PC-3 (cell line): ENCODE results near the gene TPM4. TPM values are rescaled to one million over a fixed set of nuclear protein-coding genes. Genes with fewer than 3 reads are reported as not detected.
A peak's percentile ranks its signal among the peaks of the same experiment; 100 is the strongest.

ENCODE experiments used
- ATAC-seq: fragments of 200-7000 bp; cut with Tn5 transposase; 2 replicates; pipeline ENCODE4 v1.9.1; 2020; ENCODE audit warnings: mild to moderate bottlenecking, moderate library complexity
- BruUV-seq: library from RNA; stranded (reverse); fragments of 400-500 nt; replicated peaks from 2 replicates; lab custom pipeline; 2021; lab: Mats Ljungman, UMichigan
- CTCF ChIA-PET: fragments of 300-600 bp; sonication (Branson Sonifier 250); formaldehyde crosslinking; loops from one replicate; lab custom pipeline; 2022; ENCODE audit warnings: antibody characterized with exemption; lab: Charles Lee
- POLR2A ChIA-PET: fragments of 300-600 bp; sonication (Branson Sonifier 250); formaldehyde crosslinking; loops from one replicate; lab custom pipeline; 2022; ENCODE audit warnings: antibody characterized with exemption; ENCODE audit not compliant: unreplicated experiment; lab: Charles Lee
- DNase-seq: peaks from one replicate; pipeline ENCODE4 v3.0.0-alpha.2; 2015
- H2AFZ ChIP-seq: fragments of 300-600 bp; sonication (generic); 2 replicates; pipeline ENCODE4 v1.6.0; 2016; ENCODE audit warnings: antibody characterized with exemption, low read length
- H3F3A ChIP-seq: fragments of 300-600 bp; sonication (generic); one replicate; pipeline ENCODE4 v1.6.0; 2017; ENCODE audit warnings: antibody characterized with exemption, low read length, control low read depth, mild to moderate bottlenecking; ENCODE audit not compliant: unreplicated experiment
- H3K27ac ChIP-seq: fragments of 300-600 bp; sonication (generic); 2 replicates; pipeline ENCODE4 v1.5.1; 2016; ENCODE audit warnings: mild to moderate bottlenecking, low read length
- H3K27me3 ChIP-seq: fragments of 300-600 bp; sonication (generic); 2 replicates; pipeline ENCODE4 v1.6.1; 2016; ENCODE audit warnings: low read length, mixed read lengths
- H3K36me3 ChIP-seq: fragments of 300-600 bp; sonication (generic); 2 replicates; pipeline ENCODE4 v1.6.1; 2016; ENCODE audit warnings: low read depth, mixed run types, low read length, mixed read lengths
- H3K4me1 ChIP-seq: fragments of 300-600 bp; sonication (generic); 2 replicates; pipeline ENCODE4 v1.5.1; 2016; ENCODE audit warnings: low read length; ENCODE audit not compliant: insufficient read depth
- H3K4me2 ChIP-seq: fragments of 300-600 bp; sonication (generic); 2 replicates; pipeline ENCODE4 v1.6.0; 2016; ENCODE audit warnings: low read length
- H3K4me3 ChIP-seq: fragments of 300-600 bp; sonication (generic); 2 replicates; pipeline ENCODE4 v1.5.1; 2016; ENCODE audit warnings: mild to moderate bottlenecking, low read length, mixed read lengths
- H3K79me2 ChIP-seq: fragments of 300-600 bp; sonication (generic); 2 replicates; pipeline ENCODE4 v1.6.1; 2017; ENCODE audit warnings: low read length, mixed read lengths
- H3K9ac ChIP-seq: fragments of 300-600 bp; sonication (generic); 2 replicates; pipeline ENCODE4 v1.6.0; 2016; ENCODE audit warnings: mild to moderate bottlenecking, low read length
- H3K9me2 ChIP-seq: fragments of 300-600 bp; sonication (generic); replicated peaks from 2 replicates; pipeline ENCODE4 v1.6.1; 2016; ENCODE audit warnings: mixed run types, low read length, mixed read lengths
- H3K9me3 ChIP-seq: fragments of 300-600 bp; sonication (generic); 2 replicates; pipeline ENCODE4 v1.6.1; 2016; ENCODE audit warnings: low read length, mixed read lengths
- H4K20me1 ChIP-seq: fragments of 300-600 bp; sonication (generic); 2 replicates; pipeline ENCODE4 v1.6.1; 2016; ENCODE audit warnings: low read length, mixed read lengths
- CTCF ChIP-seq: fragments of 300-600 bp; sonication (generic); conservative IDR thresholded peaks from 2 replicates; pipeline ENCODE4 v1.5.1; 2017; ENCODE audit warnings: antibody characterized with exemption, low read depth, mild to moderate bottlenecking, low read length
- EZH2 ChIP-seq: fragments of 300-600 bp; sonication (generic); IDR thresholded peaks from one replicate; pipeline ENCODE4 v1.6.1; 2017; ENCODE audit warnings: antibody characterized with exemption, mild to moderate bottlenecking, low read length; ENCODE audit not compliant: unreplicated experiment
- EZH2phosphoT487 ChIP-seq: fragments of 300-600 bp; sonication (generic); IDR thresholded peaks from 2 replicates; pipeline ENCODE4 v1.6.1; 2018; ENCODE audit warnings: mild to moderate bottlenecking, antibody characterized with exemption, low read length, borderline replicate concordance
- intact Hi-C: fragments of 100-400 bp; cut with micrococcal nuclease; formaldehyde crosslinking; loops from 2 replicates; pipeline ENCODE4 v1.9.0; 2023
- total RNA-seq: library from RNA; depleted of rRNA; stranded (reverse); fragments of >200 nt; gene quantifications from 2 replicates; pipeline ENCODE4 v1.2.3, GENCODE V29; 2014

TPM4 gene
- total RNA-seq, 1 experiment from 2014 or later = 135 TPM

- DNase-seq (no peak), ATAC-seq (no peak)
- Histone ChIP-seq H3K4me3 (no peak overlapping the region), H3K79me2 (no peaks in the 10 kb centered on the region), H3K4me1 (no peaks in the 10 kb centered on the region), H3K4me2 (no peak overlapping the region), H3K9ac (no peak overlapping the region), H3K9me3 (no peaks in the 10 kb centered on the region), H3K9me2 (no peaks in the 10 kb centered on the region), H3F3A (no peaks in the 10 kb centered on the region), H3K27me3 (no peaks in the 10 kb centered on the region), H4K20me1 (no peaks in the 10 kb centered on the region), H3K27ac (no peak overlapping the region), H2AFZ (no peak overlapping the region), H3K36me3 (peaks cover 26% of the 10 kb centered on the region)
- ChIA-PET POLR2A (no interaction called here), CTCF (no interaction called here)
- intact Hi-C loops = no loop called here
- TF ChIP-seq CTCF (peak; percentile 15; the same call in 1 of the 2 replicates), EZH2phosphoT487 (no peak), EZH2 (no peak)
- BruUV-seq = no TSS peak
These were observed 59.3 kb downstream of the TPM4 start for GRCh38 chr19:16135430-16136127.

GRCh38 chr19:16136185-16136999 is 60.1 kb downstream of the TPM4 start:
- H3K4me3 ChIP-seq = no peak overlapping the region
- H3K36me3 ChIP-seq = peaks cover 19% of the 10 kb centered on the region
- no peak overlapping the region for H3K4me2 ChIP-seq
- H3K9ac ChIP-seq = no peak overlapping the region
- no peaks in the 10 kb centered on the region for H3K4me1 ChIP-seq
- no peaks in the 10 kb centered on the region for H3F3A ChIP-seq
- no peaks in the 10 kb centered on the region for H3K79me2 ChIP-seq
- POLR2A ChIA-PET = no interaction called here
- no peaks in the 10 kb centered on the region for H4K20me1 ChIP-seq
- intact Hi-C loops = no loop called here
- CTCF ChIA-PET = no interaction called here
- no peak for TF ChIP-seq CTCF
- TF ChIP-seq EZH2phosphoT487 = no peak
- TF ChIP-seq EZH2 = no peak
- BruUV-seq = TSS peak; percentile 6
- no peak overlapping the region for H3K27ac ChIP-seq
- no peaks in the 10 kb centered on the region for H3K9me2 ChIP-seq
- ATAC-seq (no peak; the same call in 1 of the 2 replicates), DNase-seq (no peak)
- H3K9me3 ChIP-seq = no peaks in the 10 kb centered on the region
- no peak overlapping the region for H2AFZ ChIP-seq
- H3K27me3 ChIP-seq = no peaks in the 10 kb centered on the region
